Stimulated activated CD8-positive, alpha-beta memory T cell treated with anti-CD3 and anti-CD28 coated beads, Interleukin-2, amount 100 ng/mL, for 48 hours (primary cell): ENCODE measurements around the gene OR1N2.
"Not testable (repeated sequence)": the region's sequence is repeated elsewhere in the genome, so short reads cannot be mapped to it uniquely, and the experiment has no call there.

Experiments used
- DNase-seq, 2 donors: peaks; one replicate each; pipeline ENCODE4 v3.0.0-alpha.2; 2020; ENCODE audit warnings: low read depth in 2 of 2

The OR1N2 gene, protein sequence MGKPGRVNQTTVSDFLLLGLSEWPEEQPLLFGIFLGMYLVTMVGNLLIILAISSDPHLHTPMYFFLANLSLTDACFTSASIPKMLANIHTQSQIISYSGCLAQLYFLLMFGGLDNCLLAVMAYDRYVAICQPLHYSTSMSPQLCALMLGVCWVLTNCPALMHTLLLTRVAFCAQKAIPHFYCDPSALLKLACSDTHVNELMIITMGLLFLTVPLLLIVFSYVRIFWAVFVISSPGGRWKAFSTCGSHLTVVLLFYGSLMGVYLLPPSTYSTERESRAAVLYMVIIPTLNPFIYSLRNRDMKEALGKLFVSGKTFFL

DNA sequence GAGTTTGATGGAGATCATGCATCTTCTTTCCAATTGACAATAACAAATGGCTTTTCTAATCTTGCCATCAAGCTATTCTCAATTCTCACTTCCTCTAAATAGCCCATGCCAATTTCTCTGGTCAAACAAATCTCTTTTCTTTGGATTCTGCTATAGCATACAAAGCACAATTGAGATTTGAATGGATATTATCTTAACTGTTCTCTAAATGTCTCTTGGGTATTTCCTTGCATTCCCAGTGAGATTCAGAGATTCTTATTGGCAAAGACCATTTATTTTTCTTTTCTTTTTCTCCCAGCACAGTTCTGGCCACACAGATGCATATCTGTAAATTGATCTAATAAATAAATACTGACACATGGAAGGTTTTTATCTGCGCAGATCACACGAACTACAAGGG is at the start of gene OR1N2:
OR1N2 (plus strand) TSS at position 301 of the 400 bp plus-strand sequence. CDS start 100 bp downstream, outside the sequence.
- DNase-seq: no peak

DNA sequence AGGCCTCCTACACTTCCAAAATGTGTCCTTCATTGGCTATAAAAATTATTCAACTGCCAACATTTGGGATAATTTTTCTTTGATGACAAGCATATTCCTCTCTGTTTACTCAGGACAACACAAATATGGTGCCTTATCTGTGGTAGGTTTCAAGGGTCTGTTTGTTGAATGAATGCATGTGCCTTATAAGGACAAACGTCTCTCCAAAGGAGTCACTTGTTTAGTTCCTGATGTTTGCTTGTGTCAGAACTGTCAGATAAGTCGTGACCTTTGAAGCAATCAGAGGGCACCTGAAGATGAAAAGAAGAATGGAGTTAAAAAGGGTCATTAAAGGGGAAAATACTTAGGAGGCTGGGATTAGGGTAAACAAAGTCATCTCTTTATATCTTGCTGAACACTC is 45.9 kb upstream of the OR1N2 start:
- DNase-seq: no peak

DNA sequence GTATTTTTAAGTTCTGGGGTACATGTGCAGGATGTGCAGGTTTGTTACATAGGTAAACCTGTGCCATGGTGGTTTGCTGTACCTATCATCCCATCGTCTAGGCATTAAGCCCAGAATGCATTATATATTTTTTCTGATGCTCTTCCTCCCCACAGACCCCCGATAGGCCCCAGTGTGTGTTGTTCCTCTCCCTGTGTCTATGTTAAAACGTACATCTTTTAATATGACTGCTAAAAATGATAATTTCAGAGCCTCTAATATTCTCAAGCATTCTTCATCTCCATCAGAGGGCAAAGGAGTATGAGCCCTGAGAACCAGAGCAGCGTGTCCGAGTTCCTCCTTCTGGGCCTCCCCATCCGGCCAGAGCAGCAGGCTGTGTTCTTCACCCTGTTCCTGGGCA is 42.4 kb upstream of the OR1N2 start, which contains the start of gene OR1J2:
OR1J2 (plus strand) TSS at position 301 of the 400 bp plus-strand sequence; CDS start at position 301, 0 bp downstream.
- DNase-seq: no peak

DNA sequence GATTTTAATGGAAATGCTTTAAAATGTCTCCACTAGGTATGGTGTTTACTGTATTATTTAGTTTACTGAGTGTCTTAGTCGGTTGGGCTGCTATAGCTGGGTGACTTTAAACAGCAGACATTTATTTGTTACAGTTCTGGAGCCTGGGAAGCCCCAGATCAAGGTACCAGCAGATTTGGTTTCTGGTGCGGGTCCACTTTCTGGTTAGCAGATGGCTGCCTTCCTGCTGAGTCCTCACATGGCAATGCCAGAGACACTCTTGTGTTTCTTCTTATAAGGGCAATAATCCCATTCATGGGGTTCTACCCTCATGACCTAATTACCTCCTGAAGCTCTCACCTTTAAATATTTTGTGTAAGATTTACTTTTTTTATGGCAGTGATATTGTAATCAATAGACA is 34.7 kb upstream of the OR1N2 start:
- no peak for DNase-seq

DNA sequence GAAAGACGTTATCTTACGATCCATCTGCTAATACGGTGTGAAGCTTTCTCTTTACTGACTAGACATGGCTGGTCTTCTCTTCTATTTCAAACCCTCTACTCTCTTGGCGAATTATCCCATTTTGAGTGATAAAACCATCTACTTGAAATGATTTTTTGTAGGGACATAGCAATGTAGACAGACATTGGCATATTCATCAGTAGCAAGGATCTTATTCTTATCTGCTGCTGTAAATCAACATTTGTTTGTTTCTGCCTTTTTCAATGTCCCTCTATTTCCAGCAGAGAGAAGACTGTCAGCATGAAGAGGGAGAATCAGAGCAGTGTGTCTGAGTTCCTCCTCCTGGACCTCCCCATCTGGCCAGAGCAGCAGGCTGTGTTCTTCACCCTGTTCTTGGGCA is 34.1 kb upstream of the OR1N2 start, which contains the start of gene OR1J4:
OR1J4 (plus strand) TSS at position 301 of the 400 bp plus-strand sequence; CDS start at position 301, 0 bp downstream.
- no peak for DNase-seq

DNA sequence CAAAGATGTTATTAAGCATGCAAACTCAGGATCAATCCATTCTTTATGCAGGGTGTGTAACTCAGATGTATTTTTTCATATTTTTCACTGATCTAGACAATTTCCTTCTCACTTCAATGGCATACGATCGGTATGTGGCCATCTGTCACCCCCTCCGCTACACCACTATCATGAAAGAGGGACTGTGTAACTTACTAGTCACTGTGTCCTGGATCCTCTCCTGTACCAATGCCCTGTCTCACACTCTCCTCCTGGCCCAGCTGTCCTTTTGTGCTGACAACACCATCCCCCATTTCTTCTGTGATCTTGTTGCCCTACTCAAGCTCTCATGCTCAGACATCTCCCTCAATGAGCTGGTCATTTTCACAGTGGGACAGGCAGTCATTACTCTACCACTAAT is 33.5 kb upstream of the OR1N2 start:
- no peak for DNase-seq

DNA sequence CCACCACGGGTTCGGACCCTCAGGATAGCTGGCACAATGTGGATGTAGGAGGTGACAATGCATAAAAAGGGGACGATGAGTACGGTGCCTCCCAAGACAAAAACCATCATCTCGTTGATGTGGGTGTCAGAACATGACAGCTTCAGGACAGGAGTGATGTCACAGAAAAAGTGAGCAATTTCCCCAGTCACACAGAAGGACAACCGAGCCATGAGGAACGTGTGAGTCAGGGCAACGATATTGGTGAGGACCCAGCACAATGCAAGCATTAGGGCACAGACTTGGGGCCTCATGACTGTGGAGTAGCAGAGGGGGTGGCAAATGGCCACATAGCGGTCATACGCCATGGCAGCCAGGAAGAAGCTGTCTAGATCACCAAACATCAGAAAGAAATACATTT is 26.3 kb upstream of the OR1N2 start:
- DNase-seq: peak in 1 of 2 donors; percentile 3

DNA sequence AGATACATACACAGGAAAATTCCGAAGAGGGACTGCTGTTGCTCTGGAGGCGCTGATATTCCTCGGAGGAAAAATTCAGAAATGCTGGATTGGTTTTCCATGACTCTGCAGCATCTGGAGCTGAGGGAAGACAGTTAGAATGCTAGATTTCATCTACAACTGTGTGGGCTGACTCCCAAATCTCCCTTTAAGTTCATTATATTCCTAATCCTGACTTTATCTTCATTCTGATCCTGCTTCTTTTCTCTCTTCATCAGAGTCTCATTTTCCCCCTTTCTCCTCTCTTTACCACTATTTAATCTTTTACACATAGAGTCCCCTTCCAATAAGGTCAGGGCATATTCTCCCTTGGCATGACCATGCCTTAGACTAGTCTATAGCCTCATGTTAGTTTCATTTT is 25.7 kb upstream of the OR1N2 start, which contains the start of gene OR1N1:
OR1N1 (minus strand) TSS at position 101 of the 400 bp plus-strand sequence; CDS start at position 101, 0 bp downstream.
- DNase-seq: no peak

DNA sequence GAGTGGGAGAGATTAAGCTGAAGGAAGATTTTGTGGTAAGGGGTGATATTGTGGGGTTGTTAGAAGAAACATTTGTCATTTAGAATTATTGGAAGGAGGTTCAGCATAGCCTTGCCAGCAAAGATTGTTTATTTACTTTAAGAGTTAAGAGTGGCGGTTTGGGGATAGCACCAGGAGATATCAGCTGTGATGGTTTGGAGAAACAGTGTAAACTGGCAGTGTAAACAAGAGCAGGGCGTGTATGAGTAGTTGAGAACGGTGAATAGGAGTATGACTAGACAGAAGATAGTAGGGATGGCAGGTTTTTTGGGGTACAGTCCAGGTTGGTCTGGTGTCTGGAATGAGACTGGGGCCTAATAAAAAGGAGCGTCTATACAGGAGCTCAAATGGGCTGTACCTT is 21.8 kb upstream of the OR1N2 start:
- DNase-seq: not testable (repeated sequence)

DNA sequence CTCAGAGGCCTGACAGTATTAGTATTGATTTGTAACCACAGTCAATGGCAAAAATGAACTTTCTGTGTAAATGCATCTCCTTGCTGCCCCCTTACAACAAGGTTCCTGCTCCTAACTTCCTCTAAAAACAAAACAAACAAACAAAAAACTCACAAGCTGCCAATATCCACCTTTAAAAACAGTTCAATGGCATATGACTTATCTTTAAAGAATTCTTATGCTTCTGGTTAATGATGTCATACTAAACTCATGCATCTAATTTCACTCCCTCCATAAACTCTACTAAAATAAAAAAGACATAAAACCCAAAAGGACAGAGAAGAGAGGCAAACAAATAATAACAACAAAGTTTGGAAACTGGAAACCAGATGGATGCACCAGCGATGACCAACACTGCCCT is 16.8 kb upstream of the OR1N2 start:
- DNase-seq: no peak

DNA sequence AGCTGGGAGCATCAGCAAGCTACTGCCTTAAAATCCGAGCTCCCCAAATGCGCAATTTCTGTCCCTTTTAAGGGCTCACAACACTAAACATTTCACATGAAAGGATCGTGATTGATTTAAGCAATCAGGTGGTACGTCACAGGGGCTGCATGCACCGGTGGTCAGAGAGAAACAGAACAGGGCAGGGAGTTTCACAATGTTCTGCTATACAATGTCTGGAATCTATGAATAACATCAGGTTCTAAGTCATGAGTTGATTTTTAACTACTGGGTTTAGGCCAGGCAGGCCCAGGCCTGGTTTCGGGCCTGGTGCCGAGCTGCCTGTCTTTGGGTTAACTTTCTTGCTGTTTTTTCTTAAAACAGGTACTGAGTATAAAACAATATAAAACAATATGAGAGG is 15.8 kb upstream of the OR1N2 start:
- not testable (repeated sequence) for DNase-seq

DNA sequence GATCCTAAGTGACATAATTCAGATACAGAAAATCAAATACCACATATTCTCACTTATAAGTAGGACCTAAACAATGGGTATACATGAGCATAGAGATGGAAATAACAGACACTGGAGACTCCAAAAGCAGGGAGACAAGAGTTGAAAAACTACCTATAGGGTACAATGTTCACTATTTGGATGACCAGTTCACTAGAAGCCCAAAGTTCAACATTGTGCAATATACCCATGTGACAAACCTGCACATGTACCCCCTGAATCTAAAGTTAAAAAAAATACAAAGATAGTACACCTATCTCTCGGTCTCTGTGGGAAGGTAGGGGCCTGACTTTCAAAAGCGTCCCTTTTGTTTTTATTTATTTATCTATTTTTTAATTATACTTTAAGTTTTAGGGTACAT is 14.2 kb upstream of the OR1N2 start:
- DNase-seq: no peak

DNA sequence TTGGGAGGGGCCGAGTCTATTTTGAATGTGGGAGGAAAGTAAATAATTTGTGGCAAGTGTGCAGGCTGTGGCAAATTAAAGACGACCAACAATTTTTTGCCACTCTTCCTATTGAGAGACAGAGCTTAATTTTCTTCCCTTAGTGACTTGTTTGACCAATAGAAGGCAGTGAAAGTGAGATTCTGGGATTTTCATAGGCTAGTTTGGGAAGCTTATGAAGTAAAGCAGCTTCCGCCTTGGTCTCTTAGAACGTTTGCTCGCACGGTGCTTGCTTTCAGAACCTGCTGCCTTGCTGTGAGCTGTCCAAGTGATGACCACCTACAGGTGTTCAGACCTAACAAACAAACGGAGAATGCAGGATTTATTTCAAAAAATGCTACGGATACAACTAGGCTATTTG is 6.7 kb upstream of the OR1N2 start:
- DNase-seq: no peak

DNA sequence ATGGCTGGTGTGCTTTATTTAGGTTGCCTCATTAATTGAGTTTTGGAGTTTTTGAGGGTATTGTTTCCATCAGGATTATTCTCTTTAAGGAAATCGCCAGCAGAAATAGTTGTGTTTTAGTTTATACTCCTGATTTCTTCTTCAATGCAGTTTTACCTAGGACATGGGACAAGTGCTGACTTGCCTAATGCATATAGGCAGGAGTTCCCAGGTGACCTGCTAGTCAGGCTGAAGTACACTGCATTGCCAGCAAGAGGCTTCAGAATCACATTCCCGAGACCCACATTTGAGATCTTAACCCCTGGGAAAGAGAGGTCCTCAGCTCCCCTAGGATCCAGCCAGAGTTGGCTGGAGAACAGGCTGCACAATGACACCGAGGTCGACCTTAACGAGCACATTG is 1.5 kb upstream of the OR1N2 start:
- no peak for DNase-seq

DNA sequence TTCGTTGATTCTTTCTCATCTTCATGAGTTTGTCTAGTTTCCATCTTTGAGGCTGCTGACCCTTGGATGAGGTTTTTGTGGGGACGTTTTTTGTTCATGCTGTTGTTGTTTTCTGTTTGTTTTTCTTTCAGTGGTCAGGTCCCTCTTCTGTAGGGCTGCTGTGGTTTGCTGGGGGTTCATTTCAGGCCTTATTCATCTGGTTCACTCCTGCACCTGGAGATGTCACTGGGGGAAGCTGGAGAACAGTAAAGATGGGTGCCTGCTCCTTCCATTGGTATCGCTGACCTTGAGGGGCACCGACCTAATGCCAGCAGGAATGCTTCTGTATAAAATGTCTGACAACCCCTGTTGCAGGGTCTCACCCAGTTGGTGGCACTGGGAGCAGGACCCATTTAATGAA is 8.5 kb downstream of the OR1N2 start:
- DNase-seq: no peak

DNA sequence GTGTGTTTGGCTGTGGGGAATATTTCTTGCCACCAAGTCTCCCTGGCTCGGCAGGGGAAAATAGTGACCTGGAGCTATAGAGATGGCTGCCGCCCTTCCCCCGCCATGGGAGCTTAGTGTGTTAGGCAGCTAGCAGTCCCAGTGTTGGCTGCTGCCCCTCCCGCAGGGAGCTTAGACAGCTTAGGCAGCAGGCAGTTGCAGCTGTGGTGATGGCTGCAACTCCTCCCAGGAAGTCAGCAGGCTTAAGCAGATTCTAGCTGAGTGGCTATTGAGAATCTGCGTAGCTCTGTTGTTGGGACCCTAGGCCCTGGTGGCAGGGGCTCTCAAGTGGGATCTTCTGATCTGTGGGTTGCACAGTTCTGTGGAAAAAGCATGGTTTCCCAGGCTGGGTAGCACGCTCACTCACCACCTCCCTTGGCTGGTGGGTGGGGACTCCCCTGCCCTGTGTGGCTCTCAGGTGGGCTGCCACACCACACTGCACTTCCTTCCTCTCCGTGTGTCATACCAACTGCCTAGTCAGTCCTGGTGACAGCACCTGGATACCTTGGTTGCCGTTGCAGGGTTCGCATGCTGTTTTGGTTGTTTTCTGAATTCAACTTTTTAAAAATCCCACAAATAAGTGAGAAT is 9.3 kb downstream of the OR1N2 start:
- peak; percentile 14 to 30 for DNase-seq

DNA sequence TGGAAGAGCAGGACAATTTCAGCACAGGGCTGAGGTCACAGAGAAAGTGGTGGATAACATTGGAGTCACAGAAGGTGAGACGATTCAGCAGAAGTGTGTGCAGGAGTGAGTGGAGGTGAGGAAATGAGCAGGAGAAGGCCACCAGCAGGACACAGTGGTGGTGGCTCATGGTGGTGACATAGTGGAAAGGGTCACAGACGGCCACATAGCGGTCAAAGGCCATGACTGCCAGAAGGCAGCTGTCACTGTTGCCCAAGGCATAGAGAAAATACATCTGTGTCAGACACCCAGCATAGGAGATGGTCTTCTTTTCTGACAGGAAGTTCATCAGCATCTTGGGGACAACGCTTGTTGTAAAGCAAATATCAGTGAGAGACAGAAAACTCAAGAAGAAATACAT is 15.0 kb downstream of the OR1N2 start:
- no peak for DNase-seq

DNA sequence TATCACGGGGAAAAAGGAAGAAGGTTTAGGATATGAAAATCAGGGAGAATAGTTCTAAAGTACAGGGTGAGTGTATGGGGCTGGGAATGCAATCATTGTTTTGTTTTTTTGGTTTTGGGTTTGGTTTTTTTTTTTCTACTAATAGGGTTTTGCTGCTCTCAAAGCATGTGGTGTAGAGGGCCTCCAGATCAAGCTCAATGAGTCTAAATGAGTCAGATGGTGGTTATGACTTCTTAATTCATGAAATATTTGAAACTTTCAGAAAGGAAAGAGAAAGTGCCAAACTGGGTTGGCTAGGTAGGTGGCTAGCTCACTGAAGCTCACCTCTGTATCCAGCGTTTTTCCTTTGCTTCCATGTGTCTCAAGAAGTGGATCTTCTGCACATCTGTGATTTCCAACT is 19.5 kb downstream of the OR1N2 start:
- DNase-seq: no peak

DNA sequence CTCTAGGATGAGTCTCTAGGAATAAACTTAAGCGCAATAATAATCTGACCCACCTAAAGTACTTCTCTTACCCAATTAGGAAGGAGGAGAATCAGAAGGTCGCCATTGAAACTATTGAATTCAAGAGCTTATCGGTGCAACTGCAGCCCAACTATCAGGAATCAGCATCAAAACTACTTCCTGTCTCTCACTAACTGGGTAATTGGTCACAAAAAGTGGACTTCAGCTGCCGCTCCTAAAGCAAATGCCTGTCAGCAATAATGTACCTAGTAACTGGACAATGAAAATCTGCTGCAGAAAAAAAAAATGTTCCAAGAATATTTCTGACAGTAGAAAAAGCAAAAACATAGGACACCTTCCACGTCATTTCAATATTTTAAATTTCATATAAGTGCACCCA is 27.0 kb downstream of the OR1N2 start:
- no peak for DNase-seq

DNA sequence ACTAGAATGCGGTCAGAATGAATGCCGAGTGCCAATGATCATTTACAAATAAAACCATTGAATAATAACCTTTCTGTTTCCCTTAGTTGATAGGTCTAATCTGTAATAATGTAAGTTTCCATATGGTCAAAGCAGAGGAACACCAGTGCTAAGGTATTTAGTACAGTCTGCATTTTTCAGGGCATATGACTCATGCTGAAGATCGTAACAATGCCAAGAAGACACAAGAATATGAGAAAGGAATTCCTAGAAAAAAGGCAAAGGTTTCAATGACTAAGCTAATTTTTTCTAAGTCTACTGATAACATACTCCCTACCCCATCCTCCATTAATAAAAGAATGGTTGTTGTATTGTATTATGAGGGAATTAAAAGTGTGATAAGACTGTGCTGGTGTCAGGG is 27.4 kb downstream of the OR1N2 start:
- no peak for DNase-seq

DNA sequence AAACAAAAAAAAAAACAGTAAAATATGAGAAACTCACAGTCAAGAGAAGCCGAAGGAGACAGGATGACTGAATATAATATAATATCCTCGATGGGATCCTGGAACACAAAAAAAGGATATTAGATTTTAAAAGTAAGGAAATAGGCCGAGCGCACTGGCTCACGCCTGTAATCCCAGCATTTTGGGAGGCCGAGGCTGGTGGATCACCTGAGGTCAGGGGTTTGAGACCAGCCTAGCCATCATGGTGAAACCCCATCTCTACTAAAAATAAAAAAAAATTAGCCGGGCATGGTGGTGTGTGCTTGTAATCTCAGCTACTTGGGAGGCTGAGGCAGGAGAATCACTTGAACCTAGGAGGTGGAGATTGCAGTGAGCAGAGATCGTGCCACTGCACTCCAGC is 30.4 kb downstream of the OR1N2 start, which contains the start of gene OR1L8:
OR1L8 (minus strand) TSS at position 101 of the 400 bp plus-strand sequence. CDS start 14,907 bp downstream, outside the sequence.
- not testable (repeated sequence) for DNase-seq
